Loucy (cell line): Measurements from ENCODE around the gene PLPP7.

Experiments
- CTCF ChIP-seq: fragments of 200-600 bp; sonication (generic); conservative IDR thresholded peaks from 2 replicates; pipeline ENCODE4 v1.5.1; 2014; ENCODE audit warnings: mild to moderate bottlenecking, antibody characterized with exemption, low read length
- EZH2phosphoT487 ChIP-seq: fragments of 200-600 bp; IDR thresholded peaks from 2 replicates; pipeline ENCODE4 v1.6.1; 2018; ENCODE audit warnings: antibody characterized with exemption, mild to moderate bottlenecking, moderate library complexity, borderline replicate concordance

- TF ChIP-seq CTCF: no peak
- no peak for TF ChIP-seq EZH2phosphoT487
Observed at GRCh38 chr9:131320031-131320685, 30.6 kb downstream of the PLPP7 start.
